ENCODE data around the gene NECTIN1.

Gene NECTIN1

GRCh38 chr11:119754656-119755355 lies 25.8 kb upstream of the NECTIN1 start:
- DNase-seq (ENCODE audit: low read depth): no peak

GRCh38 chr11:119754199-119754598 lies 25.2 kb upstream of the NECTIN1 start:
- DNase-seq (ENCODE audit: low read depth): no peak

- DNase-seq (ENCODE audit: low read depth): no peak
Observed at GRCh38 chr11:119752946-119753345, 23.9 kb upstream of the NECTIN1 start.

GRCh38 chr11:119752345-119752871 lies 23.4 kb upstream of the NECTIN1 start:
- DNase-seq (ENCODE audit: low read depth): no peak

GRCh38 chr11:119750056-119750455 lies 21.1 kb upstream of the NECTIN1 start:
- DNase-seq (ENCODE audit: low read depth): no peak

- no peak for DNase-seq (ENCODE audit: low read depth)
Observed at GRCh38 chr11:119749006-119749565, 20.1 kb upstream of the NECTIN1 start.

- DNase-seq (ENCODE audit: low read depth): no peak
Observed at GRCh38 chr11:119747868-119748660, 19.1 kb upstream of the NECTIN1 start.

- DNase-seq (ENCODE audit: low read depth): no peak
Observed at GRCh38 chr11:119745776-119746535, 17.0 kb upstream of the NECTIN1 start.

- no peak for DNase-seq (ENCODE audit: low read depth)
Observed at GRCh38 chr11:119745112-119745511, 16.1 kb upstream of the NECTIN1 start.

- no peak for DNase-seq (ENCODE audit: low read depth)
Observed at GRCh38 chr11:119744577-119744976, 15.6 kb upstream of the NECTIN1 start.

GRCh38 chr11:119743006-119743405 lies 14.0 kb upstream of the NECTIN1 start:
- DNase-seq (ENCODE audit: low read depth): no peak

- no peak for DNase-seq (ENCODE audit: low read depth)
Observed at GRCh38 chr11:119742263-119742861, 13.4 kb upstream of the NECTIN1 start.

- no peak for DNase-seq (ENCODE audit: low read depth)
Observed at GRCh38 chr11:119741369-119742262, 12.6 kb upstream of the NECTIN1 start.

- DNase-seq (ENCODE audit: low read depth): no peak
Observed at GRCh38 chr11:119739975-119740374, 11.0 kb upstream of the NECTIN1 start.

GRCh38 chr11:119739021-119739703 lies 10.2 kb upstream of the NECTIN1 start:
- no peak for DNase-seq (ENCODE audit: low read depth)

- DNase-seq (ENCODE audit: low read depth): no peak
Observed at GRCh38 chr11:119738059-119738439, 9.0 kb upstream of the NECTIN1 start.

GRCh38 chr11:119737366-119738058 lies 8.5 kb upstream of the NECTIN1 start:
- DNase-seq (ENCODE audit: low read depth): no peak

- DNase-seq (ENCODE audit: low read depth): no peak
Observed at GRCh38 chr11:119734788-119735187, 5.8 kb upstream of the NECTIN1 start.

GRCh38 chr11:119730789-119731386 lies 1.9 kb upstream of the NECTIN1 start:
- DNase-seq (ENCODE audit: low read depth): no peak

Measured in activated gamma-delta T cell treated with anti-CD3 and anti-CD28 coated beads, Interleukin-2, amount 50 U/mL, for 16 hours (primary cell).